NB4 (cell line): ENCODE results near the gene SSTR1.

Source experiments
- CTCF ChIP-seq: IDR thresholded peaks from one replicate; pipeline ENCODE4 v1.5.1; 2012; ENCODE audit warnings: low read depth, low read length
- MAX ChIP-seq: IDR thresholded peaks from 2 replicates; pipeline ENCODE4 v1.6.1; 2011; ENCODE audit warnings: low read depth, low read length
- POLR2A ChIP-seq: IDR thresholded peaks from 2 replicates; pipeline ENCODE4 v1.6.1; 2011; ENCODE audit warnings: mild to moderate bottlenecking; ENCODE audit not compliant: insufficient read length; ENCODE audit errors: extremely low read depth

GRCh38 chr14:38217553-38217952 lies 9.8 kb downstream of the SSTR1 start:
- TF ChIP-seq CTCF (no peak), MAX (no peak), POLR2A (no peak)
